Activated CD8-positive, alpha-beta memory T cell treated with anti-CD3 and anti-CD28 coated beads, Interleukin-2, amount 50 U/mL, for 1 hour (primary cell): ENCODE measurements around the gene CDX2.

Experiments used
- DNase-seq: peaks from one replicate; pipeline ENCODE4 v3.0.0-alpha.2; 2020; ENCODE audit errors: extremely low read depth

CDX2 gene

DNA sequence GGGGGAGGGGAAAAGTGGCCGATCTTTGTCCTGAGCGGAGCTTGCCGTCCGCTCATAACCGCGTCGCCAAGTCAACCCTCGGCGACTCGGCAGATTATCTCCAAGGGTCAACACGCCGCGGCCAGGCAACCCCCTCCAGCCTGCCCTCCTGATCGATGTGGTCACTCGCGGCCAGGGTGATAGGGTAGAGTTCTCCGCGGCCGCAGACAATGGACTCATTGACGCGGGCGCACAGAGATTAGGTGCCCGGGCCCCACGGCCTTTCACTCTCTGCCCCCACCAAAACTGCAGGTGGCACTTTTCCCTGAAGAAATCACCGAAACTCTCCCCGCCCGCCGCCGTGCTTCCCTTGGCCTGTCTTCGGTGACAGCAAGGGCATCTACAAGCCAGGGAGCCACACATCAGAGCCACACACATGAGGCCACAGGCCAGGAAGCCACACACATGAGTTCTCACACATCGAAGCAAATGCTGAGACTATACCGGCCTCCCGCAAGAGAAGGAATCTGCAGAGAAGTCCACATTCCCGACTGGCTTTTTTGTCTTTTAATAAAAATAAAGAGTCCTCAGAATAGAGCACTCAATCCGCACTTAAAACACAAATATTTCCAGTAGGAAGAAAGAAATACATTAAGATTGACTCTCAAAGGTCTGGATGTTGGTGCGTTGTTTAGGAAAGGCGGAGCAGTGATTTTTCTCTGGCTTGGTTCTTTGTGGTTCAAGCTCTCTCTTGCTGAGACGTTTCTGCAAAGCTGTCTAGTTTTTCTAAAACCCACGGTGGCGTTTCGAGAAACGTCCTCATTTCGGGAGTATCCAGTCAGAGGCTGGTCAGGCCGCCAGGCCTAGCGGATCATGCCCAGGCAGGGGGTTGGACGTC, 50.8 kb downstream of the CDX2 start:
- DNase-seq: no peak

DNA sequence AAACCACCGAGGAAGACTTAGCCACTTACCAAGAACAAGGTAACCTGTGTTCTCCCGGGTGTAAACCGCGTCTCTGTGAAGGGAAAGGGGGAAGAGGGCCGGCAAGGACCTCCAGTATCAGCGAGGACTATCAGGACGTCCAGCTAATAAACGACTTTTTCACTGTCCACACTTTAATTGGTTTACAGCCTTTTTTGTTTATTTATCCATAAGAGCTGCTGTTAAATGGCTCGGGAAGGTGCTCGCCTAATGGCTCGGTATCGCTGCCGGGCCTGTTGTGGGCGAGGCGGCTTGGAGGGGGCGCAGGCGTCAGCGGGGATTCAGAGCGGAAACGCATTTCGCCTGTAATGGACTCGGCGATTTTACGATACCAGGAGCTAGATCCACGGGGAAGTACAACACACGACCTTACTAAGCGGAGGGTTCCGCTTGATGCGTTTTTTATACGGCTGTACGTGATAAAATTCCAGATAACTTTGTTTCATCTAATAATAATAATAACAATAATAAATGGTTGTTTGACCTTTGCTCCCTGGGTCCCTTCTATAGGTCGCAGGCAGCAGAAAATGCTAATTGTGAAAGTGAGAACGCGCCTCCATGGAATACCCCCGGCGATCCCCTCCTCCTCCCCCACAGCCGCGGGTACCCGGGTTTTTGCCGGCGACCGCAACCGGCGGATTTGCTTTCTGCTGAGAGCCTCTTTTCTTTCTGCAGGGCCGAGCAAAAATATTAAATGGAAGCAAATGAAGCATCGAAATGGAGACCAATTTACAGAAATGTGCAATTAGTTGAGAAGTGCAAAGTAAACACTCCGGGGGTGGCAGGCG, 51.8 kb downstream of the CDX2 start:
- no peak for DNase-seq

DNA sequence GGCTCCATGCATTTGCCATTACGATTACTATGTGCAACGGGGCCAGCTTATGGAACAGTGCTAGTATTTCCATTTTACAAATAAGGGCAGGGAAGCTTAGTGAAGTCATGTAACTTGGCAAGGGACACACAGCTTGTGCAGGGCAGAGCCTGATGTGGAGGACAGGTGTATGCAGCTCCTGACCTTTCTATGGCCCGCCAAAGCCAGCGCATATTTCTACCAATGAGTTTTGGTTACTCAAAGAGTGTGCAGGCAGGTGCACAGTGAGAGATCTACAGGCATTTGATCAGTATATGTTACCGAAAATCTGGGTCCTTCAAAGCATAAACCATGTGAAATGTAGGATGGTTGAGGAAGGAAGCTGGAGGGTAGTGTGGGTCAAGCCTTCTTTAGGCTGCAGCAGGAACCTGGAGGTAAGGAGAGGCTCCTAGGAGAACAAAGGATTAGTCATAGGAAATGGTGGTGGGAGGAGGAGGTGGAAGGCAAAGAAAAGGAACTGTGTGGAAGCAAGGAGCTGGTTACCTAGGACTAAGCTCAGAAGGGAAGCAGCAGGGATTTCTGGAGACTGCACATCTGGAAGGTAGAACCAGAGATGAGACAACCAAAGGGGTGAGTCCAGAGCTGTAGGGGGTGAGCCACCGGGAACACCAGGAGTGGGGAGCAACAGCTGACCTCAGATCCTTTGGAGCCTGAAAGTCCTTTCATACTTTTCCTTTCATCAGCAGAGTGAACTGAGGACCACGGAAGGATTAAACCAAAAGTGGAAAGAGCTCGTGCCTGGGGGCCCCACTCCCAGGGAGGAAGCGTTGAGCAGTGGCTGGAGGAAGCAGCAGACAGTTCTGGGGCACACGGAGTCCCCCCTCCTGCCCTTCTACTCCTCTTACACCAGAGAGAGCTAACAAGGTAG, 53.6 kb downstream of the CDX2 start:
- no peak for DNase-seq

DNA sequence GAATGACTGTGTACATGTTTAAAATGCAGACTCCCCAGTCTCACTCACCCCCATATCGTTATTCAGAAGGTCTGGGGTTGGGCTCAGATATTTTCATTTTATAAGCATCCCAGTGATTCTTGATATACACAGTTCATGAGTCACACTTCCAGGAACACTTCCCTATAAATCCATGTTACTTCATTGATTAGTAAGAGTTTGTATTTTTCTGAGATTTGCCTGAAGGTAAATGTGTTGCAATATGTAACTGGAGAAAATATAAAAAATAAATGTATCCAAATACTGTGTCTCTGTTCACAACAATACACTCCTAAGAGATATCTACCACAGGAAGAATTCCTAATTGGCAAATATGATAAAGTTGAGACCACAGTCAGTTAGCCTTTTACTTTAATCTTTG, 56.0 kb downstream of the CDX2 start:
- no peak for DNase-seq

DNA sequence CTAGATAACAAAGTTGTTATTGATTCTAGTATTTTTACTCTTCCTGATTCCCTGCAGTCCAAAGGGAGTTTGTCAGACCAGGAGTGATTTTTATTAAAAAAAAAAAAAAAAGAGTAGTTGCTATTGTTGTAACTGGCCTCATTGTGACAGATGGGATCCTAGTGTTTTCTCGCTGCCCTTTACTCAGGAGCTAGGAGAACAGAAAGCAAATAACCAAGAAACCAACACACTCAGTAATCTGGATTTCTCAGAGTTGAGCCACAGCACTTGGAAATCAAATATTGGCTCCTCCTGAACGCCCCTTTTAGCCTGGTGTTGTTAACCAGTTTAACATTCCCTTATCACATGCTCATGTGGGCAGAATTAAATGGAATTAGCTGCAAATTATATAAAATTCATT, 57.6 kb downstream of the CDX2 start:
- DNase-seq: no peak
